Middle frontal gyrus (tissue), 1 donor: ENCODE measurements around the gene MEGF11.

Experiments used
- DNase-seq: peaks from one replicate; pipeline ENCODE4 v3.0.0-alpha.2; 2015; ENCODE audit warnings: low spot score; ENCODE audit errors: extremely low spot score

The MEGF11 gene

DNA sequence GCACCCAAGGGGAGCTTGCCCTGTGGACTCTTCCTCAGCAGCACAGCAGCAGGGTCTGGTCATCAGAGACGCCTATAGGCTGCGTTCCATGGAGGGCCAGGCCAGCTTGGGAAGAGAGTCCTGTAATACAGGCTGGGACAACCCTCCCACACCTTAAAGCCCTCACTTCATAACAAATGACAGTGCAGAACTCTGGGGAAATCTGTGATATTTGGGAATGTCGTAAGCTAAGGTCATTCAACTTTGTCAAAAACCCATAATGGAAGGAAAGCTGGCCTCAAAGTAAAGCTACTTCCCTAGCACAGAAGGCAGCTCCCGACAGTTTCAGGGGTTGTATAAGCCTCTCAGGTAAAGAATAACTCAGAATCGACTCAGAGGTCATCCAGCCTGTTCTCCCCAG, 133.1 kb downstream of the MEGF11 start:
- DNase-seq = no peak

DNA sequence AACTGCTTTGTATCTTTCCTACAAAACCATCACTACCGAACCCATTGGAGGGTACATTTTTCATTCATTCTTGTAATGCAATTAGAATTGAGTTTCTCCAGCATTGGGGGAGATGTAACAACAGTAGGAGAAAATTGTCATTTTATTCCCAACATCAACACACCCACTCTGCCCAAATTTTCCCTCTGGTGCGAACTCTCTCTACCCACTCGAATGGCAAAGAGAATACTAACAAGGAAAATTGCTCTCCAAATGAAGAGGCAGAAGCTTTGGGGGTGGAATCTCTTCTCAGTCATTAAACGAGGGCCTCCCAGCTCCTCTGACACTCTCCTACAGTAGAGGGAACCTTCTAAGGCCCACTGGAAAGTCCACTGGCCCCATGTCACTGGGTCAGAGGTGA, 135.7 kb downstream of the MEGF11 start:
- peak; percentile 24 for DNase-seq

GRCh38 chr15:66115568-66116206, 137.9 kb downstream of the MEGF11 start:
- no peak for DNase-seq

DNA sequence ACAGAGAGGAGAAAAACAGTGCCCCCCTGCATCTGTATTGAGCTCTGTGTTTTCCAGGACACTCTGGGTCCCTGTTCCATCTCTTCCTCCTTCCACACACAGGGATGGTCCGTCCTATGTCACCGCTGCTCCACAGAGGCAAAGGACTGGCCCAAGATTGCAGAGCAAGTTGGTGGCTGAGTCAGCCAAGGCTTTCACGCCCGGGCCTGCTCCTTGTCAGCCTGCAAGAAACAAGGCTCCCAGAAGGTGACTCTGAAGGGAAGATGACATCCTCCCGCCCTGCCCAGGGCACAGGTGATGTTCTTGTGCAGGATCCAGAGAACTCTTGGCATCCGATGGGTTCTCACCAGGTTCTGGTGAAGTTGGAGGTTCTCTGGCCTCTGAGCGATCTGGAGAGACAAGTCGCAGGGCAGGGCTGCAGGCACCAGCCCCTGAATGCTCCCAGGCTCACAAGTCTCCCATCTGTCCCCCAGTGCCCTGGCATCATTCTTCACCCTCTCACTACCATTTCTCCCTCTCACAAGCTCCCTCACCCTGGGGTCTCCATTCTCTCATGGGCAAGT, 138.6 kb downstream of the MEGF11 start:
- DNase-seq = no peak

- DNase-seq = no peak
These were observed 141.2 kb downstream of the MEGF11 start for GRCh38 chr15:66112388-66112787.

GRCh38 chr15:66111363-66111762, 142.2 kb downstream of the MEGF11 start:
- DNase-seq = no peak

- DNase-seq = no peak
These were observed 142.7 kb downstream of the MEGF11 start for GRCh38 chr15:66110864-66111263.

DNA sequence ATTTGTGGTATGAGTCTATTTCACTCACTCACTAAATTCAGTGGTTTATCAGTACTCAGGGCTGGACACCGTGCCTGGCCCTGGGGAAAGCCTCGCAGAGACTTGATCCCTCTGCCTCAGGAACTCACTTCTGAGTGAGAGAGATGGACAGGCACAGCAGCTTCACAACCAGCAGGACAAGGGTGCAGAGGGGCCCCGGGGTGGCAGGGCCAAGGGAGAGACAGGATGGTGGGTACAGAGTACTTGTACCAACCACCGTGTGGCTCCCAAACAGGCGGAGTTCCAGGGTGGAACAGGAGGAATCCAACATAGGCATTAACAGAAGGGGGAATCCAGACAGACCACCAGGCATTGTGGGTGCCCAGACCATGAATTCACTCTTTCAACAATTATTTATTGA, 143.7 kb downstream of the MEGF11 start:
- DNase-seq = no peak

- no peak for DNase-seq
These were observed 144.9 kb downstream of the MEGF11 start for GRCh38 chr15:66108483-66109265.

DNA sequence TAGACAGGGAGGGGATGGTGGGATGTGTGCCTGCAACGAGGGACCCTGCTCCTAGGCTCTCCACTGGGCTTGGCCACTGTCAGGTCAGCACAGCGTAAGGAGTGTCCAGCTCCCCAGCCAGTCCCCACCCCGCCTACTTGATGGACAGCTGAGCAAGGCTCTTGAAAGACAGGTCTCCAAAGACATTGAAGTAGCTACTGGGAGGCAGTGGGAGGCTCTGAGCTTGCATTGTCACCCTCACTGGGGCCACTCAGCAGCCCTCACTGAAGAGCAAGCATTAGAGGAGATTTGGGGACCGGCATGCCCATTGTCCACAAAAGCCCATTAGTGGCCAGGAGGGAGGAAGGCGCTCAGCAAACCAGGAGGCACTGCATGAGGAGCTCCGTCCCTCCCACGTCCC, 146.5 kb downstream of the MEGF11 start:
- DNase-seq = no peak

GRCh38 chr15:66105286-66106265, 148.0 kb downstream of the MEGF11 start:
- DNase-seq = no peak

DNA sequence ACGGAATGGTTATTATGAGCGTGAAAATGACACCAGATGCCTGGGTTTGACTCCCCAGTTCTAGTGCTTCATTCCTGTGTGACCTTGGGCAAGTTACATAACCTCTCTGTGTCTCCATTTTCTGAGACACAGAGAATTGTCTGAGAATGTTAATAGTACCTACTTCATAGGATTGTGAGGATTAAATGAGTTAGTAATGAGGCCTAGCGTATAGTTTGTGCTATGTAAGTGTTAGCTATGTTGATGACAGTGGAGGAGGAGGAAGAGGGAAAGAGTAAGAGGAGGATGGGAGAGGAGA, 150.3 kb downstream of the MEGF11 start:
- DNase-seq = no peak

- no peak for DNase-seq
These were observed 150.8 kb downstream of the MEGF11 start for GRCh38 chr15:66102563-66103292.

DNA sequence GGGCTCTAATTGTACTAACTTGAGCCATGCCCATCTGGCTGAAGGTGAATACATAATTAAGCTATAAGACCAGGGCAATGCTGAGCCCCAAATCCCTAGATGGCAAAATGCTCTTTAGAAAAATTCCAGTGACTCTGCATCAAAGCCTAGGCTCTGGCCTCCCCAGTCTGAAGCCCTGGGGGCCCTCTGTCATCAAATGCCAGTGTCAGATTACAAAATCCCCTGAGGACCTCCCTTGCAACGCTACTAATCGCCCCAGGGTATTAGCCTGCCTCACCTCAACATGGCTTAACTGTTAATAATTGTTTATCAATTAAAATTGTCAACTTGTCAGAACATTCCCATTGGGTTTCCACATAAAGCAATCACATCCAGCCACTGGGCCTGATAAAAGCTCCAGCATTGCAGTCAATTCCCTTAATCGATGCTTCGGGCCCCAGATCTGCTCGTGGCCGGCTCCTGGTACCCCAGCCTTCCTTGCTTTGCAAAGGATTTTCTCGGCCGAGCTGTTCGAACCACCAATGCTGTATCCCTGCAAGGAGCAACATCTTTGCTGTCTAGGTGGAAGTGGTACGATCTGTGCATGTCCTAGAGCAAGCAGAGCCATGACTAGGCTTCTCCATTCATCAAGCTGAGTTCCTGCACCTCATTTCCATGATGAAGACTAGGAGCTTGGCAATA, 151.7 kb downstream of the MEGF11 start:
- no peak for DNase-seq

GRCh38 chr15:66100761-66101160, 152.8 kb downstream of the MEGF11 start:
- DNase-seq = no peak

DNA sequence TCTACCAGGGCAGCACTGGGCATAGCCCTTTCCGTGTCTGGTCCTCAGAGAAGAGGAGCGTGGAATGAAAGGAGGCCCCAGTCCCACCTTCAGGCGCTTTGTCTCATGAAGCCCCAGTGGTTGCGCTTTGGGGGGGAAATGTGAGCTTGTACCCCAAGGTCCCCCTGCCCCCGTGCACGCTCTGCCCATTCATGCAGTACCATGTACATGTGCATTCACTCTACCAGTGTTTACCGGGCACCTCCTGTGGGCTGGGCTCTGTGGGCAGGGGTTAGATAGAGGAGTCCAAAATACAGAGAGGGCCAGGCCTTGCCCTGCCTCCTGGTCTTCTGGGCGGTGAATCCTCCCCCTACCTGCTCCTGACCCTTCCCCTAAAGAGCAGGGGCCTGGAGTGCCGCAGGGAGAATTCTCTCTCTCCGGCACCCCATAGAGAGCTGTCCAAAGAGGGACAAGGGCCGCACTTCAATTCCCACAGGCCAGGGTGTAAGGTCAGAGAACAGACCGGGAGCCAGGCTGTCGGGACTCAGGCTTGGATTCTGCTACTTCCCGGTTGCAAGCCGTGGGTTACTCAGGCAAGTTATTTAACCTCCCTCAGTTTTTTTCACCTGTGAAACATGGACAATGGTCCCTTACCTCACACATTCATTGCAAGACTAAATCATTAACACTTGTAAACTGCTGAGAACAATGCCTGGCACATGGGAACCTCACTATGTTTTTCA, 153.4 kb downstream of the MEGF11 start:
- no peak for DNase-seq

DNA sequence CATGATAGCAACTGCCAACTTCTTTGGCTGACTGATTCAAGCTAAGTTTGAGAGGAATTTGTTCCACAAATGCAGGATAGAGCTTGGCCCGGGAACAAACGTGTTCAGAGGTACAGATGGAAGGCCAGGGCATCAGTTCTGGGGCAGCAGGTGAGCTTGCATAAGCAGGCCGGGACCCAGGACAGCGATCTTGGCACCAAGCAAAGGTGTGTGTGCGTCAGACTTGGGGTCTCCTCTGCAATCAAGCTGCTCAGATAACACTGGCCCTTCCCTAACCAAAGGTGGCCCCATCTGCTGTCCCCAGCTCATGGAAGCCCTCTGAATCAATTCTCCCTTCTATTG, 155.6 kb downstream of the MEGF11 start:
- DNase-seq = no peak

DNA sequence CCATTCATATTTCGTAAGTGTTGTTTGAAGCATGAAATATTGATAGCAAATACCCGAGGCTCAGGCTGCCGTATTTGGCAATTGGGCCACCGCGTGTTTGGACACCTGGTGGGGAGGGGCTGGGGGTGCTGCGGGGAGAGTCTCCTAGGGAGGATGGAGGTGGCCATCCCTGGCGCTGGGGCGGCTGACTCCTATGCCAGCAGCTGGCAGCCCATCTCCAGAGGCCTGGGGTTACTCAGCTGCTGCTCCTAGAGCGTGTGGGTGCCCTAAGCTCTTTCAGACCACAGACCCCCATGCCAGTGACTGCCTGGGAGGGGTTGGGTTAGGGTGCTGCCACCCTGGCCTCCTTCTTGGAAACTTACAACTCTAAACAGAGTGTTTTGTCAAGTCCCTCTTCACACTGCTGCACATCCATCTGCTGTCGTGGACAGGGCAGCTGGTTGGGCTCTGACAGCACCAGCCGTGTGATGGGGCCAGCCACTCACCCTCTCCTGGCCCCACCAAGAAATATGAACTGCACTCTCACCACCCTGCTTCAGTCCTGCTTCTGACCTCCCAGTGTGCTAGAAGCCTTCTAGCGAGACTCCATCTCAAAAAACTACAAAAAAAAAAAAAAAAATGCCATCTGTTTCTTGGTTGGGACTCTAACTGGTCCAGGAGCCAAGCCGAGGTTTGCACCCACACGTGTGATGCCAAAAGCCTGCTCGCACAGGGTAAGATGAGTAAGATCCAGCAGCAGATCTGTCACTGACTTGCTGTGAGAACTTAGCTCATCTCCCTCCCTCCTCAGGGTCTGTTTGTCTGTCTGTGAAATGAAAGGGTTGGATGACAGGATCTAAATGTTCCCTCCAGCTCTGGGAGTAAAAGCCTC, 156.2 kb downstream of the MEGF11 start:
- peak; percentile 11 for DNase-seq

GRCh38 chr15:66096688-66097058, 156.9 kb downstream of the MEGF11 start:
- no peak for DNase-seq
